OCI-LY7 (cell line): Measurements from ENCODE around the gene JAZF1. TPM values are rescaled to one million over a fixed set of nuclear protein-coding genes. Genes with fewer than 3 reads are reported as not detected.

ENCODE experiments used
- BruUV-seq: library from RNA; stranded (reverse); fragments of 400-500 nt; replicated peaks from 2 replicates; lab custom pipeline; 2021; lab: Mats Ljungman, UMichigan
- CTCF ChIA-PET: fragments of 300-600 bp; sonication (Branson Sonifier 250); formaldehyde crosslinking; loops from one replicate; lab custom pipeline; 2022; ENCODE audit warnings: antibody characterized with exemption; ENCODE audit not compliant: unreplicated experiment; lab: Charles Lee
- POLR2A ChIA-PET: fragments of 300-600 bp; sonication (Branson Sonifier 250); formaldehyde crosslinking; loops from one replicate; lab custom pipeline; 2022; ENCODE audit warnings: antibody characterized with exemption; lab: Charles Lee
- DNase-seq: peaks from one replicate; pipeline ENCODE4 v3.0.0-alpha.2; 2015; ENCODE audit warnings: low spot score
- H2AFZ ChIP-seq: fragments of 200-600 bp; sonication (generic), shearing (Covaris generic); 2 replicates; pipeline ENCODE4 v1.6.1; 2014; ENCODE audit warnings: mild to moderate bottlenecking, antibody characterized with exemption, low read length, moderate library complexity
- H3K27ac ChIP-seq: fragments of 200-600 bp; sonication (generic); 2 replicates; pipeline ENCODE4 v1.5.1; 2014; ENCODE audit warnings: mixed run types, low read depth, mild to moderate bottlenecking, moderate library complexity, low read length, inconsistent platforms; ENCODE audit not compliant: poor library complexity, severe bottlenecking
- H3K36me3 ChIP-seq: fragments of 200-600 bp; sonication (generic); 2 replicates; pipeline ENCODE4 v1.6.1; 2014; ENCODE audit warnings: mild to moderate bottlenecking, antibody characterized with exemption, low read length, moderate library complexity, mixed read lengths; ENCODE audit not compliant: insufficient read depth
- H3K4me1 ChIP-seq: fragments of 200-600 bp; sonication (generic); 2 replicates; pipeline ENCODE4 v1.5.1; 2014; ENCODE audit warnings: mild to moderate bottlenecking, low read length; ENCODE audit not compliant: insufficient read depth, poor library complexity, severe bottlenecking
- H3K4me2 ChIP-seq: fragments of 200-600 bp; sonication (generic); 2 replicates; pipeline ENCODE4 v1.6.1; 2014; ENCODE audit warnings: mild to moderate bottlenecking, low read length
- H3K4me3 ChIP-seq: fragments of 200-600 bp; sonication (generic); 2 replicates; pipeline ENCODE4 v1.5.1; 2014; ENCODE audit warnings: mild to moderate bottlenecking, low read depth, low read length; ENCODE audit not compliant: poor library complexity, severe bottlenecking
- H3K79me2 ChIP-seq: fragments of 200-600 bp; sonication (generic); 2 replicates; pipeline ENCODE4 v1.6.1; 2016; ENCODE audit warnings: low read depth, mild to moderate bottlenecking, low read length, moderate library complexity, mixed read lengths; ENCODE audit not compliant: insufficient read depth
- H3K9me2 ChIP-seq: fragments of 200-600 bp; sonication (generic); 2 replicates; pipeline ENCODE4 v1.6.1; 2016; ENCODE audit warnings: mild to moderate bottlenecking, low read length, mixed read lengths; ENCODE audit not compliant: insufficient read depth
- H3K9me3 ChIP-seq: fragments of 200-600 bp; sonication (generic); 2 replicates; pipeline ENCODE4 v1.6.1; 2014; ENCODE audit warnings: mild to moderate bottlenecking, mixed run types, low read length, mixed read lengths
- H4K20me1 ChIP-seq: fragments of 200-600 bp; sonication (generic); 2 replicates; pipeline ENCODE4 v1.6.1; 2014; ENCODE audit warnings: mild to moderate bottlenecking, antibody characterized with exemption, low read length, moderate library complexity, mixed read lengths; ENCODE audit not compliant: insufficient read depth
- CTCF ChIP-seq: fragments of 200-600 bp; sonication (generic); conservative IDR thresholded peaks from 2 replicates; pipeline ENCODE4 v1.5.1; 2014; ENCODE audit warnings: mild to moderate bottlenecking, antibody characterized with exemption, low read length, moderate library complexity, mixed read lengths
- EZH2phosphoT487 ChIP-seq: fragments of 200-600 bp; sonication (generic); IDR thresholded peaks from 2 replicates; pipeline ENCODE4 v1.6.1; 2018; ENCODE audit warnings: low read depth, borderline replicate concordance, mild to moderate bottlenecking, mixed run types, antibody characterized with exemption, low read length, moderate library complexity, mixed read lengths
- intact Hi-C: fragments of 100-400 bp; cut with micrococcal nuclease; formaldehyde crosslinking; loops from one replicate; pipeline ENCODE4 v1.10.0; 2022; ENCODE audit not compliant: unreplicated experiment
- total RNA-seq, 2 experiments: library from RNA; depleted of rRNA in 1 of 2; stranded (reverse); fragments of >200 nt in 1 of 2; shearing (Covaris generic) in 1 of 2; gene quantifications; 2 replicates each; pipeline ENCODE4 v1.2.3, GENCODE V29; 2014 to 2022

The JAZF1 gene
- total RNA-seq, 2 experiments from 2014 or later: 6.3 to 25.0 TPM

GRCh38 chr7:28179120-28180030, 1.2 kb downstream of the JAZF1 start:
- TF ChIP-seq EZH2phosphoT487 (no peak), CTCF (no peak)
- H2AFZ ChIP-seq: no peak overlapping the region

DNA sequence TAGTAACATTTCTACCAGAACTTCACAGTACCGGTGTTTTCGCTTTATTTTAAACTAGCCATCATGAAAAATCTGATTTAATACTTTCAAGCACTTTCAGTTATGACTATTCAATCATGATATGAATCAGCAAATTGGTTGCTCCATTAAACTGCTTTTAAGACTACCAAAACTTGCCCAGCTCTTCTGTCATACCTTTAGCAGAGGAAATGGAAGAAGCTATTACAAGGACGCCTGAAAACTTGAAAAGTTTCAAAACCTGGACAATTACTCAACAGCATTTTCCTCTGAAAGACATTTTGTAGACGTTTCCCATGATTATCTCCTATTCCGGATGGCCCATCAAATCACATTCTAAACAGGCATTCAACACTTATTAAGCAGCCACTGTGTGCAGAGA, 2.0 kb downstream of the JAZF1 start:
- TF ChIP-seq CTCF (no peak), EZH2phosphoT487 (no peak)
- Histone ChIP-seq H3K4me1 (peaks cover 81% of the 10 kb centered on the region), H3K36me3 (no peaks in the 10 kb centered on the region), H3K9me3 (no peaks in the 10 kb centered on the region), H2AFZ (no peak overlapping the region), H3K9me2 (no peaks in the 10 kb centered on the region), H4K20me1 (no peaks in the 10 kb centered on the region), H3K27ac (no peak overlapping the region), H3K79me2 (peaks cover 55% of the 10 kb centered on the region), H3K4me3 (peak overlapping the region; percentile 70), H3K4me2 (peak overlapping the region; percentile 63)
- no TSS peak for BruUV-seq
- CTCF ChIA-PET: interaction anchor here (0.8 kb wide), 1 partner anchor 12 kb away, joined by 3 read pairs; no protein-coding TSS in a partner anchor
- POLR2A ChIA-PET: interaction anchor here (0.6 to 2.1 kb wide), 5 partner anchors 9 to 35 kb away, joined by 3 to 13 read pairs (median 3); no protein-coding TSS in a partner anchor
- no peak for DNase-seq
- intact Hi-C loops: no loop called here

More at GRCh38 chr7:28179120-28180030, 1.2 kb downstream of the JAZF1 start:
- peaks cover 47% of the 10 kb centered on the region for H3K79me2 ChIP-seq
- peaks cover 84% of the 10 kb centered on the region for H3K4me1 ChIP-seq
- ChIA-PET CTCF (interaction anchor here (0.8 kb wide), 1 partner anchor 13 kb away, joined by 3 read pairs; no protein-coding TSS in a partner anchor), POLR2A (interaction anchor here (1.5 to 2.1 kb wide), 3 partner anchors 10 to 14 kb away, joined by 7 to 13 read pairs (median 7); no protein-coding TSS in a partner anchor)
- H3K27ac ChIP-seq: no peak overlapping the region
- H3K4me3 ChIP-seq: peak overlapping the region; percentile 70
- H3K9me2 ChIP-seq: no peaks in the 10 kb centered on the region
- no peaks in the 10 kb centered on the region for H4K20me1 ChIP-seq
- no TSS peak for BruUV-seq
- DNase-seq: peak; percentile 80
- intact Hi-C loops: loop anchor here (5.0 kb wide), 2 partner anchors 82 to 93 kb away; no protein-coding TSS in a partner anchor
- peak overlapping the region; percentile 63 for H3K4me2 ChIP-seq
- H3K9me3 ChIP-seq: no peaks in the 10 kb centered on the region
- H3K36me3 ChIP-seq: no peaks in the 10 kb centered on the region
